SK-N-SH treated with all-trans-retinoic acid at 6 μM for 48 hours (cell line): ENCODE data around the gene MEIS1.
"Not testable (repeated sequence)": the region's sequence is repeated elsewhere in the genome, so short reads cannot be mapped to it uniquely, and the experiment has no call there.

ENCODE experiments used
- ATAC-seq: fragments of 200-7000 bp; cut with Tn5 transposase; 3 replicates; pipeline ENCODE4 v1.9.1; 2020; ENCODE audit warnings: mild to moderate bottlenecking, moderate library complexity
- ARNTL ChIP-seq: fragments of 450-650 bp; formaldehyde crosslinking; IDR thresholded peaks from 2 replicates; pipeline ENCODE4 v1.5.0; 2020; ENCODE audit warnings: low read depth, mild to moderate bottlenecking, moderate library complexity, borderline replicate concordance
- BACH2 ChIP-seq: fragments of 250-450 bp; sonication (Bioruptor Pico); IDR thresholded peaks from 2 replicates; pipeline ENCODE4 v1.9.0; 2021; ENCODE audit warnings: mild to moderate bottlenecking, borderline replicate concordance
- CSDC2 ChIP-seq: fragments of 250-450 bp; sonication (Bioruptor Pico); IDR thresholded peaks from 2 replicates; pipeline ENCODE4 v1.5.0; 2020; ENCODE audit warnings: mild to moderate bottlenecking, moderate library complexity
- ESRRG ChIP-seq: fragments of 250-450 bp; sonication (Bioruptor Pico); IDR thresholded peaks from 2 replicates; pipeline ENCODE4 v1.6.1; 2021; ENCODE audit warnings: mild to moderate bottlenecking
- GLIS3 ChIP-seq: fragments of 250-450 bp; sonication (Bioruptor Pico); IDR thresholded peaks from 2 replicates; pipeline ENCODE4 v1.5.0; 2020; ENCODE audit warnings: mild to moderate bottlenecking, moderate library complexity
- OSR1 ChIP-seq: fragments of 250-450 bp; sonication (Bioruptor Pico); IDR thresholded peaks from 2 replicates; pipeline ENCODE4 v1.8.0; 2022; ENCODE audit warnings: moderate library complexity, mild to moderate bottlenecking, inconsistent platforms
- PPARA ChIP-seq: fragments of 250-450 bp; sonication (Bioruptor Pico); IDR thresholded peaks from 2 replicates; pipeline ENCODE4 v1.5.0; 2020; ENCODE audit warnings: mild to moderate bottlenecking, borderline replicate concordance
- RARB ChIP-seq: fragments of 250-450 bp; sonication (Bioruptor Pico); IDR thresholded peaks from 2 replicates; pipeline ENCODE4 v1.8.0; 2021; ENCODE audit warnings: mild to moderate bottlenecking, moderate library complexity
- TCF4 ChIP-seq: fragments of 250-450 bp; sonication (Bioruptor Pico); IDR thresholded peaks from 2 replicates; pipeline ENCODE4 v1.8.0; 2021; ENCODE audit warnings: mild to moderate bottlenecking, moderate library complexity, borderline replicate concordance
- TOX ChIP-seq: fragments of 250-450 bp; sonication (Bioruptor Pico); IDR thresholded peaks from 2 replicates; pipeline ENCODE4 v1.8.0; 2021; ENCODE audit warnings: mild to moderate bottlenecking, moderate library complexity, borderline replicate concordance
- ZC3H10 ChIP-seq: fragments of 250-450 bp; sonication (Bioruptor Pico); IDR thresholded peaks from 2 replicates; pipeline ENCODE4 v1.5.1; 2021; ENCODE audit warnings: mild to moderate bottlenecking, moderate library complexity
- ZFP3 ChIP-seq: fragments of 250-450 bp; sonication (Bioruptor Pico); IDR thresholded peaks from 2 replicates; pipeline ENCODE4 v1.5.0; 2020; ENCODE audit warnings: mild to moderate bottlenecking, moderate library complexity
- ZFP30 ChIP-seq: fragments of 450-650 bp; formaldehyde crosslinking; IDR thresholded peaks from 2 replicates; pipeline ENCODE4 v1.5.0; 2022; ENCODE audit warnings: mild to moderate bottlenecking, moderate library complexity
- ZNF565 ChIP-seq: fragments of 450-650 bp; formaldehyde crosslinking; conservative IDR thresholded peaks from 2 replicates; pipeline ENCODE4 v1.5.0; 2020; ENCODE audit warnings: low read depth, mild to moderate bottlenecking, moderate library complexity
- ZNF70 ChIP-seq: fragments of 450-650 bp; formaldehyde crosslinking; IDR thresholded peaks from 2 replicates; pipeline ENCODE4 v1.5.0; 2020; ENCODE audit warnings: mild to moderate bottlenecking, moderate library complexity
- ZNF8 ChIP-seq: fragments of 450-650 bp; formaldehyde crosslinking; IDR thresholded peaks from 2 replicates; pipeline ENCODE4 v1.5.0; 2020; ENCODE audit warnings: mild to moderate bottlenecking, moderate library complexity
- TF ChIP-seq, protein P1 (sequence below): fragments of 250-450 bp; sonication (Bioruptor Pico); IDR thresholded peaks from 2 replicates; pipeline ENCODE4 v1.8.0; 2020; ENCODE audit warnings: mild to moderate bottlenecking, moderate library complexity, borderline replicate concordance
- TF ChIP-seq, protein P2 (sequence below): fragments of 250-450 bp; sonication (Bioruptor Pico); IDR thresholded peaks from 2 replicates; pipeline ENCODE4 v1.5.1; 2021; ENCODE audit warnings: mild to moderate bottlenecking, moderate library complexity
- TF ChIP-seq, protein P3 (sequence below): fragments of 250-450 bp; sonication (Bioruptor Pico); IDR thresholded peaks from 2 replicates; pipeline ENCODE4 v1.8.0; 2021; ENCODE audit warnings: low read depth, mild to moderate bottlenecking, moderate library complexity, borderline replicate concordance
- TF ChIP-seq, protein P4 (sequence below): fragments of 250-450 bp; sonication (Bioruptor Pico); IDR thresholded peaks from 2 replicates; pipeline ENCODE4 v1.5.0; 2020; ENCODE audit warnings: mild to moderate bottlenecking, moderate library complexity

Gene MEIS1

DNA sequence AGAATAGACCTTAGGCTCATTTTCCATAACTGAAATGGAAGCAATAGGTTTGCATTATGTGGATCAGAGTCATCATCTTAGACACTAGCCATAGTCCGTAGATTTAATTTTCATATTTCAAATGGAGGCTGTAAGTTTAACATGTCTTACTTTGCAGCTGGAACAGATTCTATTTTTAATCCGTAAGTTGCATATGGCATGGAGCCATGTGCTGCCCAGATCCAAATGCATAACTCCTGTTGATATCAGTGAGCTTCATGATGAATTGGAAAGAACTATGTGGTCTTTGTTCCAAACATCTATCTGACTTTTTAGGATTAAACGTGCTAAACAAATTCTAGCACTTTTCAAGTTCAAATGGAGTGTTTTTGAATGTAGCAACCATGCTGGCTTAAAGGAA is 43.4 kb downstream of the MEIS1 start:
- TF ChIP-seq GLIS3 (CRISPR knock-in tag), result no peak
- no peak for TF ChIP-seq ZC3H10
- TF ChIP-seq PPARA (CRISPR knock-in tag), result no peak
- TF ChIP-seq, protein P1, sequence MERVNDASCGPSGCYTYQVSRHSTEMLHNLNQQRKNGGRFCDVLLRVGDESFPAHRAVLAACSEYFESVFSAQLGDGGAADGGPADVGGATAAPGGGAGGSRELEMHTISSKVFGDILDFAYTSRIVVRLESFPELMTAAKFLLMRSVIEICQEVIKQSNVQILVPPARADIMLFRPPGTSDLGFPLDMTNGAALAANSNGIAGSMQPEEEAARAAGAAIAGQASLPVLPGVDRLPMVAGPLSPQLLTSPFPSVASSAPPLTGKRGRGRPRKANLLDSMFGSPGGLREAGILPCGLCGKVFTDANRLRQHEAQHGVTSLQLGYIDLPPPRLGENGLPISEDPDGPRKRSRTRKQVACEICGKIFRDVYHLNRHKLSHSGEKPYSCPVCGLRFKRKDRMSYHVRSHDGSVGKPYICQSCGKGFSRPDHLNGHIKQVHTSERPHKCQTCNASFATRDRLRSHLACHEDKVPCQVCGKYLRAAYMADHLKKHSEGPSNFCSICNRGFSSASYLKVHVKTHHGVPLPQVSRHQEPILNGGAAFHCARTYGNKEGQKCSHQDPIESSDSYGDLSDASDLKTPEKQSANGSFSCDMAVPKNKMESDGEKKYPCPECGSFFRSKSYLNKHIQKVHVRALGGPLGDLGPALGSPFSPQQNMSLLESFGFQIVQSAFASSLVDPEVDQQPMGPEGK (CRISPR knock-in tag), result no peak
- no peak for TF ChIP-seq TOX
- TF ChIP-seq ZNF70 (CRISPR knock-in tag), result no peak
- no peak for TF ChIP-seq ARNTL (CRISPR knock-in tag)
- TF ChIP-seq, all 23 proteins: peak for 0
- ATAC-seq, result no peak

DNA sequence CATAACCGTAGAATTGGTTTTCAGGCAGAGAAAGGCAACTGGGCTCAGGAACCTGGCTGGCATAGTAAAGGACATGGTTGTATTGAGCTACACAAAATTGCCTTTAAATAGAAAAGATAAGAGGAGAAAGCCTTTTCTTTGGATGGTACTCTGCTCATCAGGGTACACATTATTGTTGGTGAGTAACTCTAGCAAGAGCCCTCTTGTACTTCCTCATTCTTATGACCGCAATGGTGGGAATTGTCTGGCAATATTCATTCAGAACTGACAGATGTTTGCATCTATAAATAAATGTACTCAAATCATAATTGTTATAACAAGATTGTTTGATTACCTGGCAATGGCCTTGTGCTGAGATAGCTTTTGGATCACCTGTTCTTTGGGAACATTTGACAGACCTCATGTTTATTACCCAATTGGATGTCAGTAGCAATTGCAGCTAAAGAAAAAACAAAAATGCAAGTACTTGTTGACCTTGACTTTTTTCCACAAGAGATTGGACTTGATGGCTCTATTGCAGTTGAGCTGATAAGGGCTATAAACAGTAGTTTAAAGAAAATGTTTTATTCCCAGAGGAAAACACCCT is 43.9 kb downstream of the MEIS1 start:
- TF ChIP-seq ZNF565 (CRISPR knock-in tag) (no peak), CSDC2 (CRISPR knock-in tag) (no peak), ZFP3 (CRISPR knock-in tag) (no peak), GLIS3 (CRISPR knock-in tag) (no peak), BACH2 (CRISPR knock-in tag) (no peak), TCF4 (CRISPR knock-in tag) (no peak), ZNF8 (CRISPR knock-in tag) (no peak), OSR1 (CRISPR knock-in tag) (no peak)
- TF ChIP-seq, protein P2, sequence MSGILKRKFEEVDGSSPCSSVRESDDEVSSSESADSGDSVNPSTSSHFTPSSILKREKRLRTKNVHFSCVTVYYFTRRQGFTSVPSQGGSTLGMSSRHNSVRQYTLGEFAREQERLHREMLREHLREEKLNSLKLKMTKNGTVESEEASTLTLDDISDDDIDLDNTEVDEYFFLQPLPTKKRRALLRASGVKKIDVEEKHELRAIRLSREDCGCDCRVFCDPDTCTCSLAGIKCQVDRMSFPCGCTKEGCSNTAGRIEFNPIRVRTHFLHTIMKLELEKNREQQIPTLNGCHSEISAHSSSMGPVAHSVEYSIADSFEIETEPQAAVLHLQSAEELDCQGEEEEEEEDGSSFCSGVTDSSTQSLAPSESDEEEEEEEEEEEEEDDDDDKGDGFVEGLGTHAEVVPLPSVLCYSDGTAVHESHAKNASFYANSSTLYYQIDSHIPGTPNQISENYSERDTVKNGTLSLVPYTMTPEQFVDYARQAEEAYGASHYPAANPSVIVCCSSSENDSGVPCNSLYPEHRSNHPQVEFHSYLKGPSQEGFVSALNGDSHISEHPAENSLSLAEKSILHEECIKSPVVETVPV (CRISPR knock-in tag), result no peak
- ATAC-seq, result no peak

DNA sequence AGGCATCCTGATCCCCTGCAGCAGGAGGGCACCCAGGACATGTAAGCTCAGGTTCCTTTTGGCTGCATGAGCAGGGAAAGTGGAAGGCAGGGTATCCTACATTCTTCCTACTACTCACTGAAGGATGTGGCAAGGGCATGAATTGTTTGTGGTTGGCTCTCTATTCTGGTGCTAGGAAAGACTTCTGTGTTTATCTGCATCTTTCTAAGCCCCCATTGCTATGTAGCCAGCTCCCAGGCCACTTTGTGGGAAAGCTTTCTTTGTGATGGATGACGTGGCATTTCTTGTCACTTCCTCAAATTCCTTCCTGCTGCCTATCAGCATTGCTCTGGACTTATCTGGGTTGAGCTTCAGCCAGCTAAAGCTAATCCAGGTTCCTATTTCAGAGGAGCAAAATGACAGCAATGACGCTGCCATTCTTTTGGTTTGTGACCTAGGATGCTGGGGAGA is 46.2 kb downstream of the MEIS1 start:
- TF ChIP-seq GLIS3 (CRISPR knock-in tag) (no peak), RARB (CRISPR knock-in tag) (no peak), ESRRG (CRISPR knock-in tag) (no peak), OSR1 (CRISPR knock-in tag) (no peak), PPARA (CRISPR knock-in tag) (no peak), TCF4 (CRISPR knock-in tag) (no peak), ZFP30 (CRISPR knock-in tag) (no peak), ZC3H10 (no peak), CSDC2 (CRISPR knock-in tag) (no peak), BACH2 (CRISPR knock-in tag) (no peak), ZNF565 (CRISPR knock-in tag) (no peak), ZFP3 (CRISPR knock-in tag) (no peak), TOX (no peak), ZNF70 (CRISPR knock-in tag) (no peak), ARNTL (CRISPR knock-in tag) (no peak)
- TF ChIP-seq, protein P2 (CRISPR knock-in tag), result no peak
- TF ChIP-seq, protein P3, sequence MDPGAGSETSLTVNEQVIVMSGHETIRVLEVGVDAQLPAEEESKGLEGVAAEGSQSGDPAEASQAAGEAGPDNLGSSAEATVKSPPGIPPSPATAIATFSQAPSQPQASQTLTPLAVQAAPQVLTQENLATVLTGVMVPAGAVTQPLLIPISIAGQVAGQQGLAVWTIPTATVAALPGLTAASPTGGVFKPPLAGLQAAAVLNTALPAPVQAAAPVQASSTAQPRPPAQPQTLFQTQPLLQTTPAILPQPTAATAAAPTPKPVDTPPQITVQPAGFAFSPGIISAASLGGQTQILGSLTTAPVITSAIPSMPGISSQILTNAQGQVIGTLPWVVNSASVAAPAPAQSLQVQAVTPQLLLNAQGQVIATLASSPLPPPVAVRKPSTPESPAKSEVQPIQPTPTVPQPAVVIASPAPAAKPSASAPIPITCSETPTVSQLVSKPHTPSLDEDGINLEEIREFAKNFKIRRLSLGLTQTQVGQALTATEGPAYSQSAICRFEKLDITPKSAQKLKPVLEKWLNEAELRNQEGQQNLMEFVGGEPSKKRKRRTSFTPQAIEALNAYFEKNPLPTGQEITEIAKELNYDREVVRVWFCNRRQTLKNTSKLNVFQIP (CRISPR knock-in tag), result no peak
- TF ChIP-seq, protein P4, sequence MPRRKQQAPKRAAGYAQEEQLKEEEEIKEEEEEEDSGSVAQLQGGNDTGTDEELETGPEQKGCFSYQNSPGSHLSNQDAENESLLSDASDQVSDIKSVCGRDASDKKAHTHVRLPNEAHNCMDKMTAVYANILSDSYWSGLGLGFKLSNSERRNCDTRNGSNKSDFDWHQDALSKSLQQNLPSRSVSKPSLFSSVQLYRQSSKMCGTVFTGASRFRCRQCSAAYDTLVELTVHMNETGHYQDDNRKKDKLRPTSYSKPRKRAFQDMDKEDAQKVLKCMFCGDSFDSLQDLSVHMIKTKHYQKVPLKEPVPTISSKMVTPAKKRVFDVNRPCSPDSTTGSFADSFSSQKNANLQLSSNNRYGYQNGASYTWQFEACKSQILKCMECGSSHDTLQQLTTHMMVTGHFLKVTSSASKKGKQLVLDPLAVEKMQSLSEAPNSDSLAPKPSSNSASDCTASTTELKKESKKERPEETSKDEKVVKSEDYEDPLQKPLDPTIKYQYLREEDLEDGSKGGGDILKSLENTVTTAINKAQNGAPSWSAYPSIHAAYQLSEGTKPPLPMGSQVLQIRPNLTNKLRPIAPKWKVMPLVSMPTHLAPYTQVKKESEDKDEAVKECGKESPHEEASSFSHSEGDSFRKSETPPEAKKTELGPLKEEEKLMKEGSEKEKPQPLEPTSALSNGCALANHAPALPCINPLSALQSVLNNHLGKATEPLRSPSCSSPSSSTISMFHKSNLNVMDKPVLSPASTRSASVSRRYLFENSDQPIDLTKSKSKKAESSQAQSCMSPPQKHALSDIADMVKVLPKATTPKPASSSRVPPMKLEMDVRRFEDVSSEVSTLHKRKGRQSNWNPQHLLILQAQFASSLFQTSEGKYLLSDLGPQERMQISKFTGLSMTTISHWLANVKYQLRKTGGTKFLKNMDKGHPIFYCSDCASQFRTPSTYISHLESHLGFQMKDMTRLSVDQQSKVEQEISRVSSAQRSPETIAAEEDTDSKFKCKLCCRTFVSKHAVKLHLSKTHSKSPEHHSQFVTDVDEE (CRISPR knock-in tag), result no peak
- ATAC-seq, result peak; percentile 55

DNA sequence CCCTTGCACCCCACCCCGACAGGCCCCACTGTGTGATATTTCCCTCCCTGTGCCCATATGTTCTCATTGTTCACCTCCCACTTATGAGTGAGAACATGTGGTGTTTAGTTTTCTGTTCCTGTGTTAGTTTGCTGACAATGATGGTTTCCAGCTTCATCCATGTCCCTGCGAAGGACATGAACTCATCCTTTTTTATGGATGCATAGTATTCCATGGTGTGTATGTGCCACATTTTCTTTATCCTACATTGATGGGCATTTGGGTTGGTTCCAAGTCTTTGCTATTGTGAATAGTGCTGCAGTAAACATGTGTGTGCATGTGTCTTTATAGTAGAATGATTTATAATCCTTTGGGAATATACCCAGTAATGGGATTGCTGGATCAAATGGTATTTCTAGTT is 50.3 kb downstream of the MEIS1 start:
- not testable (repeated sequence) for ATAC-seq
